ENCODE results near the gene GP5.

GP5 gene

GRCh38 chr3:194375473-194376240, 23.4 kb downstream of the GP5 start:
- peak overlapping the region; percentile 38; the same call in 1 of the 2 replicates for H3K4me3 ChIP-seq (ENCODE audit: low read length)
- no peak overlapping the region for H3K27ac ChIP-seq (ENCODE audit: low read length)
- no peaks in the 10 kb centered on the region for H3K36me3 ChIP-seq (ENCODE audit: insufficient read depth, low read depth, low read length)
- peaks cover 10% of the 10 kb centered on the region; the same call in 1 of the 2 replicates for H3K4me1 ChIP-seq (ENCODE audit: insufficient read depth, low read length)
- no peak overlapping the region for H3K9ac ChIP-seq (ENCODE audit: low read depth, low read length)
- H3K9me3 ChIP-seq (ENCODE audit: insufficient read depth, low read depth, low read length), result no peaks in the 10 kb centered on the region
- H3K27me3 ChIP-seq (ENCODE audit: insufficient read depth, low read length), result no peaks in the 10 kb centered on the region; the same call in 1 of the 2 replicates

GRCh38 chr3:194374935-194375334, 24.1 kb downstream of the GP5 start:
- Histone ChIP-seq H3K9ac (ENCODE audit: low read depth, low read length) (no peak overlapping the region), H3K27me3 (ENCODE audit: insufficient read depth, low read length) (peaks cover under 1% of the 10 kb centered on the region; the same call in 1 of the 2 replicates), H3K27ac (ENCODE audit: low read length) (no peak overlapping the region), H3K36me3 (ENCODE audit: insufficient read depth, low read depth, low read length) (no peaks in the 10 kb centered on the region), H3K4me3 (ENCODE audit: low read length) (no peak overlapping the region), H3K9me3 (ENCODE audit: insufficient read depth, low read depth, low read length) (no peaks in the 10 kb centered on the region), H3K4me1 (ENCODE audit: insufficient read depth, low read length) (peaks cover 14% of the 10 kb centered on the region; the same call in 1 of the 2 replicates)

DNA sequence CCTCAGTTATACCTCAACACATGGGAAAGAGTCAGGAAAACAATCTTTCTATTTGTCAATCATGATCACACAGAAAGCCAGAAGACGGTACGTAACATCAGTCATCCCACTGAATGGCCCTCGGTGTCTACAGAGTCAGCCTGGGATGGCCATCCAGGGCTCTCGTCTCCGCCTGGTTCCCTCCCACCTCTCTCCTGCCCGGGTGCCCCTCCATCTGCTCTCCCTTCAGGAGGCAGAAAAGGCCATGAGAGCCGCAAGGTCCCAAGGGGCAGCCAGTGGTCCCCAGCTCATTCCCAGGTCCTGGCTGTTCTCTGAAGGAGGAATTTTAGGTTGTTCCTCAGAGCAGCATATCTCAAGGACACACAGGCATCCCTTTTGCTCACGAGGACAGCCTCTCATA, 25.2 kb downstream of the GP5 start:
- Histone ChIP-seq H3K4me3 (ENCODE audit: low read length) (no peak overlapping the region), H3K36me3 (ENCODE audit: insufficient read depth, low read depth, low read length) (no peaks in the 10 kb centered on the region), H3K4me1 (ENCODE audit: insufficient read depth, low read length) (peaks cover 12% of the 10 kb centered on the region; the same call in 1 of the 2 replicates), H3K9me3 (ENCODE audit: insufficient read depth, low read depth, low read length) (no peaks in the 10 kb centered on the region), H3K9ac (ENCODE audit: low read depth, low read length) (no peak overlapping the region), H3K27ac (ENCODE audit: low read length) (no peak overlapping the region), H3K27me3 (ENCODE audit: insufficient read depth, low read length) (peaks cover 10% of the 10 kb centered on the region)

- Histone ChIP-seq H3K4me3 (ENCODE audit: low read length) (no peak overlapping the region), H3K9me3 (ENCODE audit: insufficient read depth, low read depth, low read length) (no peaks in the 10 kb centered on the region), H3K9ac (ENCODE audit: low read depth, low read length) (no peak overlapping the region), H3K27ac (ENCODE audit: low read length) (no peak overlapping the region), H3K4me1 (ENCODE audit: insufficient read depth, low read length) (peaks cover 12% of the 10 kb centered on the region; the same call in 1 of the 2 replicates), H3K27me3 (ENCODE audit: insufficient read depth, low read length) (peaks cover 18% of the 10 kb centered on the region), H3K36me3 (ENCODE audit: insufficient read depth, low read depth, low read length) (no peaks in the 10 kb centered on the region)
These were observed 26.0 kb downstream of the GP5 start for GRCh38 chr3:194373028-194373427.

DNA sequence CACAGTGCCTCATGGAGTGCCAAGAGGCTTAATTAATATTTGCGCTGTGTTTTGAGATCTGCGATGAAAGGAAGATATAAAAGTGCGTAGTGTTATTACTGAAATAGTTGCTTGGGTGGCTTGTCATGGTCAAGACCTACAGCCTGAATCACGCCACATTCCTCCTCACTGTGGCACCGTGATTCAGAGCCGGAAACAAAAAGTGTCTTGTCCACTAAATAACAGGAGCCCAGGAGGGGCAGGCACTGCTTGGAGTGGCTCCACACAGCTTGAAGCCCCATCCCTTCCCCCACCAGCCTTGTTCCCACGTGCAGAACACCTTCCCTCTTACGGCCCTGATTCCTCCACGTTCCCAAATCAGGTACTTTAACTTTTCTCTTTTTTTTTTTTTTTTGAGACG, 28.3 kb downstream of the GP5 start:
- H3K36me3 ChIP-seq (ENCODE audit: insufficient read depth, low read depth, low read length), result no peaks in the 10 kb centered on the region
- H3K4me1 ChIP-seq (ENCODE audit: insufficient read depth, low read length), result peaks cover 12% of the 10 kb centered on the region; the same call in 1 of the 2 replicates
- H3K4me3 ChIP-seq (ENCODE audit: low read length), result no peak overlapping the region
- peaks cover 18% of the 10 kb centered on the region for H3K27me3 ChIP-seq (ENCODE audit: insufficient read depth, low read length)
- no peaks in the 10 kb centered on the region for H3K9me3 ChIP-seq (ENCODE audit: insufficient read depth, low read depth, low read length)
- no peak overlapping the region for H3K9ac ChIP-seq (ENCODE audit: low read depth, low read length)
- no peak overlapping the region for H3K27ac ChIP-seq (ENCODE audit: low read length)

DNA sequence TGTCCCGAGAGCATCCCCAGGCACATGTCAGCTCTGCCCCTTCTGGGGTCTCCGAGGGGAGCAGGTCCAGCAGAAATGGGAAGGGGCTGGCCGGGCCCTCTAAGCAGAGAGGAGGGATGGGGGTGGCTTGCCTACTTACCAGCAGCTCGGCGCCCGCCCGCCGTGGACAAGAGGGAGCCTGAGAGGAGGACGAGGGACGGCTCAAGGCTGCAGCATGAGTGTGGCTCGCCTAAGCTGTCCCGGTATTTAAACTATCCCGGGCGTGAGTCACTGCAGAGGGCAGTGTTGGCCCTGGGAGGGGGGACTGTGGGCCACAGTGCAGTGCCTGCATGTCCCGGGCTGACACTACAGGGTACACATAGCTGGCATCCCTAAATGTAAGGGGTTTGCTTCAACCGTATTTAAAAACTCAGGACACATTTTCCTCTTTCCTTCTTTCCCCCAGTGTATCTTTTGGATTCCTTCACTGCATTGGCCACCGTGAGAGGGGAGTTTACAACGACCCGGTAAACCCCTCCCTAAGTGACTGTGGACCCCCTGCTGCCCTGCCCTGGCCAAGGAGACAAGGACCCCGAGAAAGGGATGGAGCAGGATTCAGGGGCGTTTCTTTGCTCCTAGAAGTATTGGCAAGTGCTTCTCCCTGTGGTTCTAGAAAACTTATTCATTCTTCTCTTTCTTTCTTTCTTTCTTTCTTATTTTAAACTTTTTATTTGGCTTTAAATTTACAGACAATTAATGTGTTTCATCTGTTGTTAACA, 29.4 kb downstream of the GP5 start, which contains the start of gene LRRC15:
LRRC15 (minus strand) TSS at position 222 of the 758 bp plus-strand sequence. CDS start 8,700 bp downstream, outside the sequence.
- Histone ChIP-seq H3K36me3 (ENCODE audit: insufficient read depth, low read depth, low read length) (no peaks in the 10 kb centered on the region), H3K27ac (ENCODE audit: low read length) (no peak within 1 kb of the TSS), H3K4me1 (ENCODE audit: insufficient read depth, low read length) (peaks cover 12% of the 10 kb centered on the region; the same call in 1 of the 2 replicates), H3K4me3 (ENCODE audit: low read length) (peak within 1 kb of the TSS; percentile 59; the same call in 1 of the 2 replicates), H3K27me3 (ENCODE audit: insufficient read depth, low read length) (peaks cover 18% of the 10 kb centered on the region), H3K9ac (ENCODE audit: low read depth, low read length) (no peak within 1 kb of the TSS), H3K9me3 (ENCODE audit: insufficient read depth, low read depth, low read length) (no peaks in the 10 kb centered on the region)

DNA sequence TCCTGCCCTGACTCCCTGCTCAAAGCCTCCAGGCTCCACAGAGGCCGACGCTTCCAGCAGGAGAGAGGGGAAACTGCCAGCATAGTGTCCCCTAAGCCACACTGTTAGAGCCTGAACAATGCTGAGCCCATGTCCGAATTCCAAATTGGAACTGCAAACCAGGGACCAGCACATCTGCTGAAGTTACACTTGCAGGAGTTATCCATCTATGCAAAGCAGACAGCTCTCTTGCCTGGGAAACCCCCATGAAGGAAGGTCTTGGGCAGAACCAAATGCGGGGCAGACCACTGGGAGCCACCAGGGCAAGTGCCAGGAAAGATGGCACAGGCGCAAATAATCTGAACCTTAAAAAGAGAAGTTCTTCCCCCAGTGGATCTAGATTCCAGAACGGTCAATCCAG, 30.1 kb downstream of the GP5 start:
- peaks cover 18% of the 10 kb centered on the region for H3K27me3 ChIP-seq (ENCODE audit: insufficient read depth, low read length)
- no peaks in the 10 kb centered on the region for H3K36me3 ChIP-seq (ENCODE audit: insufficient read depth, low read depth, low read length)
- peaks cover 12% of the 10 kb centered on the region; the same call in 1 of the 2 replicates for H3K4me1 ChIP-seq (ENCODE audit: insufficient read depth, low read length)
- H3K9ac ChIP-seq (ENCODE audit: low read depth, low read length), result no peak overlapping the region
- peak overlapping the region; percentile 59; the same call in 1 of the 2 replicates for H3K4me3 ChIP-seq (ENCODE audit: low read length)
- no peaks in the 10 kb centered on the region for H3K9me3 ChIP-seq (ENCODE audit: insufficient read depth, low read depth, low read length)
- H3K27ac ChIP-seq (ENCODE audit: low read length), result no peak overlapping the region

- Histone ChIP-seq H3K9ac (ENCODE audit: low read depth, low read length) (no peak overlapping the region), H3K27ac (ENCODE audit: low read length) (no peak overlapping the region), H3K9me3 (ENCODE audit: insufficient read depth, low read depth, low read length) (no peaks in the 10 kb centered on the region), H3K4me1 (ENCODE audit: insufficient read depth, low read length) (peaks cover 12% of the 10 kb centered on the region; the same call in 1 of the 2 replicates), H3K4me3 (ENCODE audit: low read length) (no peak overlapping the region), H3K27me3 (ENCODE audit: insufficient read depth, low read length) (peaks cover 18% of the 10 kb centered on the region), H3K36me3 (ENCODE audit: insufficient read depth, low read depth, low read length) (no peaks in the 10 kb centered on the region)
These were observed 30.8 kb downstream of the GP5 start for GRCh38 chr3:194367992-194368841.

GRCh38 chr3:194365978-194366490, 33.0 kb downstream of the GP5 start:
- no peak overlapping the region for H3K4me3 ChIP-seq (ENCODE audit: low read length)
- H3K27me3 ChIP-seq (ENCODE audit: insufficient read depth, low read length), result peaks cover 18% of the 10 kb centered on the region
- H3K27ac ChIP-seq (ENCODE audit: low read length), result no peak overlapping the region
- H3K9ac ChIP-seq (ENCODE audit: low read depth, low read length), result no peak overlapping the region
- H3K9me3 ChIP-seq (ENCODE audit: insufficient read depth, low read depth, low read length), result no peaks in the 10 kb centered on the region
- no peaks in the 10 kb centered on the region for H3K36me3 ChIP-seq (ENCODE audit: insufficient read depth, low read depth, low read length)
- H3K4me1 ChIP-seq (ENCODE audit: insufficient read depth, low read length), result peaks cover 12% of the 10 kb centered on the region; the same call in 1 of the 2 replicates

DNA sequence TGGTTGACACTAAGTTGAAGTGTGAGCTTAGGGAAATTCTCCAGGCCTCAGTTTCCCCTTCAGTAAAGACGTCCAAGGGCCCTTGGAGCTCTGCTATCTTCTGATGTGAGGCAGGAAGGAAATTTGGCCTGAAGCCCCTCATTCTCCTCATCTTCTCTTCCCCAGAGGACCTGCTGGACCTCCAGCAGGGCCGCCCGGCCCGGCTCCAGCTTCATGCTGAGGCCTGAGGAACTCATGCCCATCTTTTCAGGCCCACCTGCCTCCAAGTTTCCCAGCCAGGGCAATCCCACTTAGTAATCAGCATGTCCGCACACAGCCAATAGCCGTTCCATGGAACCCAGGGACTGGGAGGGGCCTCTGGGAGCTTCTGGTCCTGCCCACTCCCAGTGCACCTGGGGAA, 33.5 kb downstream of the GP5 start:
- Histone ChIP-seq H3K36me3 (ENCODE audit: insufficient read depth, low read depth, low read length) (no peaks in the 10 kb centered on the region), H3K9me3 (ENCODE audit: insufficient read depth, low read depth, low read length) (no peaks in the 10 kb centered on the region), H3K4me3 (ENCODE audit: low read length) (no peak overlapping the region), H3K27me3 (ENCODE audit: insufficient read depth, low read length) (peaks cover 18% of the 10 kb centered on the region), H3K4me1 (ENCODE audit: insufficient read depth, low read length) (peaks cover 9% of the 10 kb centered on the region; the same call in 1 of the 2 replicates), H3K27ac (ENCODE audit: low read length) (no peak overlapping the region), H3K9ac (ENCODE audit: low read depth, low read length) (no peak overlapping the region)

All from iPS-20b (cell line).